ENCODE data around the gene PPFIA2.

The PPFIA2 gene

GRCh38 chr12:81441629-81442028 lies 317.5 kb downstream of the PPFIA2 start:
- no peak for DNase-seq (ENCODE audit: low read depth)

- DNase-seq (ENCODE audit: low read depth), result no peak
These were observed 319.1 kb downstream of the PPFIA2 start for GRCh38 chr12:81440001-81440400.

- no peak for DNase-seq (ENCODE audit: low read depth)
These were observed 319.8 kb downstream of the PPFIA2 start for GRCh38 chr12:81439344-81439743.

- no peak for DNase-seq (ENCODE audit: low read depth)
These were observed 342.1 kb downstream of the PPFIA2 start for GRCh38 chr12:81417056-81417455.

DNA sequence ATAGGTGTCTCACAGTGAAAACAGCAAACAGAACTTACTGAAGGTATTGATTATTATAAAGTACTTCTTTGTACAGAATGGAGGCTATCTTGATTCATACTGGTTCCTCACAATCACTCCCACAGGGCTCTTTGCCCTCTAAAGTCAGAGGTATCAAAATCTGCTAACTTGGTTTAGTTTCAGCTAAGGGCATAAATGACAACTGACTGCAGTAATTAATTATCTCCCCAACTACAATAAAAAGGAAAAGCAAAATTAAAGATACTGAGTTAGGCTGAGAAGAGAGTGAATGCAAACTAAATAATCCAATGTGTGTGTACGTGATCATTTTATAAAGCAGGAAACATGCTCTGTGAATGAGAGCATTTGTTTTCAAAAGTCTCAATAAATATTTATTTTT lies 342.6 kb downstream of the PPFIA2 start:
- DNase-seq (ENCODE audit: low read depth), result no peak

- DNase-seq (ENCODE audit: low read depth), result no peak
These were observed 344.7 kb downstream of the PPFIA2 start for GRCh38 chr12:81414441-81414840.

DNA sequence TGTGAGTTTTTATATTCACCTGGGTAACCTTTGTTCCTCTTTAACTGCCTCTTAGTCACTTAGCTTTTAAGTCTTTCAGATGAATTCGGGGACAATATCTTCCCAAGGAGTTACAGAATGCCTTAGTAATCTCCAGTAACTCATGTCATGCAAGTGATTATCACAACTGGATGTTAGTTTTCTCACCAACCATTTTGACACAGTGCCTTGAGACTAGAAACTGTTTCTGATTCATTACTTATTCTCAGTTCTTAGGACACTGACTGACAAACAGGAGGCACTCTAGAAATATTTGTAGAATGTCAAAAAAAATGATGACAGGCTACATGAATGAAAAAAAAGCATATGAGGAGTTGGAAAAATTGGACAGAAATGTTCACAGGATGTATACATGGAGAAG lies 346.2 kb downstream of the PPFIA2 start:
- no peak for DNase-seq (ENCODE audit: low read depth)

DNA sequence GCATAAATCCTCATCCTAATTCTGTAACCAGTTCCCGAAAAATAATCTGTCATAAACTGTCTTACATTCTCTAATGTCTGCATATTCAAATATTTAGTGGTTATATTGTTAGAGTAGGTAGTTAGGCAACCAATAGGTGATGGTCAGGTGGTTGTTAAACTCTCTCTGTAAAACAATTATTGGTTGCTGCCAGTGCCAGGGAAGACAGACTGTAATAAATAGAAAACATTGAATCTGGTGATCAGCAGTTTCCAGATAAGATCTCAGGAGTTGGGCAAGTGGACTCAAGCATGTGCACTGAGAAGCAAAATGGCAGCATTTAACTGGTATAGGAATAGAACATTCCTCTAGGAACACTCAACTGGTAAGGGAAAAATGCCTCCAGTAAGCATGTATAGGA lies 355.8 kb downstream of the PPFIA2 start:
- DNase-seq (ENCODE audit: low read depth), result no peak

DNA sequence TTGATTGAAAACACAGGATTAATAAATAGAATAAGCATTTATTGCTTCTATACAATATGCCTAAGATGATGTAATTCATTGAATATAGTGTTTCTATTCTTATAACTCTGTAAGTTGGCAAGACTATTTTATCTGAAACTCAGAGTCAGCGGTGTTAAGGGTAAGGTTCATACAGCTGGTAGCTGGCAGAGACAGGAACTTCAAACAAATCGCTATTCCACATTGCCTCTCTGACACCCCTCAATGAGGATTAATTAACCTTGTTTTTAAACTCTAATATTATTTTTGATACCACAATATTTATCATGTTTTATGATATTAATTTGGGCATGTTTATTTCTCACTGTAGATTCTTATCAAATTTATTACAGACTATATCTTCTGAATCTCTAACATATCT lies 357.9 kb downstream of the PPFIA2 start:
- DNase-seq (ENCODE audit: low read depth), result no peak

- no peak for DNase-seq (ENCODE audit: low read depth)
These were observed 359.1 kb downstream of the PPFIA2 start for GRCh38 chr12:81400024-81400423.

DNA sequence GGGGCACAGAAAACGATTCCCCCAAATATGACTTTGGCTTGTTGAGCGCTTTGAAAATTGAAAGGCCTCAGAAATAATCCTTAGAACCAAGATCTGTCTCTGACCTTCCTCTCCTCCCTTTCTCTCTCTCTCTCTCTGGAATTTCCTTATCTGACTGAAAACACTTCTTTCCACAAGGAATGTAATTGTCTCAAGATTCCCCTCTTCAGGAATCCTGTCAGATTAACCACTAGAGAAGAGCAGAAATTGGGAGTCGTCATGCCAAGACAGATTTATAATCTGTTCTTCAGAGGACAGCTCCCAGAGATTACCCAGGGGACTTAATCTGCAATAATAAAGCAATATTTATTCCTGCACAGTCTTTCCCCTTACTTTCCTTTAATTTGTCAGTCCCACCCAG lies 363.7 kb downstream of the PPFIA2 start:
- no peak for DNase-seq (ENCODE audit: low read depth)

DNA sequence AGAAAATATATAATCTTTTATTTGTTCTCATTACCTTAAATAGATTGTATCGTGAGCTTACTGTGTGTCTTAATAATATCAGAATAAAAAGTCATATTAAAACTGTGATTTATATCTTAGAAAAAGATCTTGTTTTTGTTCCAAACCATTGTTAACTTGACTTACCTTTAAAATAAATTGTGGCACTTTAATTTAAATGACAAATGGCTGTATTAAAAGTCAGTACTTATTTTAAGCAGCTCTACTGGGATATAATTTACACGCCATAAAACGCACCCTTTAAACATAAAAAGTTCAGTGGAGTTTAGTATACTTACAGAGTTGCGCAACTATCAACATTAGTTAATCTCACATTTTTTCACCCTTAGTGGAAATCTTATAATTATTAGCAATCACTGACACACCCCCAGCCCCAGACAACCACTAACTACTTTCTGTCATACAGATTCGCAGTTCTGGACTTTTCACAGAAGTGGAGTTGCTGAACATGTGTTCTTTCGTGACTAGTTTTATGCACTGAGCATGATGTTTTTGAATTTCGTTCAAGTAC lies 369.5 kb downstream of the PPFIA2 start:
- DNase-seq (ENCODE audit: low read depth), result no peak

DNA sequence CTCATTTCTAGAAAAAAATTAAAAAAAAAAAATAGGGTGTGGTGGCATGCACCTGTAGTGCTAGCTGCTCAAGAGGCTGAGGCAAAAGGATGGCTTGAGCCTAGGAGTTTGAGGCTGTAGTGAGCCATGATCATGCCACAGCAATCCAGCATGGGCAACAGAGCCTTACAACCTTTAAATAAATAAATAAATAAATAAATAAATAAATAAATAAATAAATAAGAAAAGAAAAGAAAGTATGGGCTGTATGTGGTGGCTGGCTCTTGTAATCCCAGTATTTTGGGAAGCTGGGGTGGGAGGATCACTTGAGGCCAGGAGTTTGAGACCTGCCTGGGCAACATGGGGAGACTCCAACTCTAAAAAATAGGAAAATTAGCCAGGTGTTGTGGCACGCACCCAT lies 373.0 kb downstream of the PPFIA2 start:
- DNase-seq (ENCODE audit: low read depth), result no peak

DNA sequence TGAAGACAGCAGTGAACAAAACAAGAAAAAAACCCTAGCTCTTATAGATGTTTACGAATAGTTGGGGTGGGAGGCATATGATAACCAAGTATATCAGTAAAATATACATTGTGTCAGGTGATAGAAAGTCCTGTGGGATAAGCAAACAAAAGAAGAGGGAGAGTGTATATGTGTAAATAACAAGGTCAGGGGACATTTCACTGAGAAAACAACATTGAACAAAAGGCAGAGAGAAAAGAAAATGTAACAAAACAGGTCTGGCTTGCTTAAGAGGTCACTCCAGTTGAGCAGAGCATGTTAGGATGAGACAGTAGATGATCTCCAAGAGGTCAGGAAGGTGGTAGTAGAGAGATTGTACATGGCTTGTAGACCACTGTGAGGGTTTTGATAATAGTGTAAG lies 377.2 kb downstream of the PPFIA2 start:
- DNase-seq (ENCODE audit: low read depth), result no peak

- DNase-seq (ENCODE audit: low read depth), result no peak
These were observed 380.4 kb downstream of the PPFIA2 start for GRCh38 chr12:81378601-81379285.

- DNase-seq (ENCODE audit: low read depth), result no peak
These were observed 381.4 kb downstream of the PPFIA2 start for GRCh38 chr12:81377771-81378170.

GRCh38 chr12:81375969-81376368 lies 383.2 kb downstream of the PPFIA2 start:
- DNase-seq (ENCODE audit: low read depth), result no peak

GRCh38 chr12:81370456-81370855 lies 388.7 kb downstream of the PPFIA2 start:
- DNase-seq (ENCODE audit: low read depth), result no peak

DNA sequence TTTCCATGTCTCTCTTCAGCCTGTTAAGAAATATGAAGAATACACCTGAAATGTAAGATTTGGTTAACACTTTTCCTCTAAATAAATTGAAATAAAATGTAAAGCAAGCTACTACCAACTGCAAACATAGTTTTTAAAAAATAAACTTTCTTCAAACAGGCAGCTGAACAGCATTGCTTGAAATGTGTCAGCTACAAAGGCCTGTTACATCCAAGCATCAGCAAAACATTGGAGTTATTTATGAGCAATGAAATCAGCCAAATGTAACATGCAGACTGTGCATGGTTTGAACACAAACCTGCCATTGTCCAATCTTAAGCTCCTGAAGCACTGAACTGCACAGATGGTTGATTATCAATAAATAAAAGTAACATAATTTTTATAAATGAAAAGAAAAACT lies 390.0 kb downstream of the PPFIA2 start:
- no peak for DNase-seq (ENCODE audit: low read depth)

DNA sequence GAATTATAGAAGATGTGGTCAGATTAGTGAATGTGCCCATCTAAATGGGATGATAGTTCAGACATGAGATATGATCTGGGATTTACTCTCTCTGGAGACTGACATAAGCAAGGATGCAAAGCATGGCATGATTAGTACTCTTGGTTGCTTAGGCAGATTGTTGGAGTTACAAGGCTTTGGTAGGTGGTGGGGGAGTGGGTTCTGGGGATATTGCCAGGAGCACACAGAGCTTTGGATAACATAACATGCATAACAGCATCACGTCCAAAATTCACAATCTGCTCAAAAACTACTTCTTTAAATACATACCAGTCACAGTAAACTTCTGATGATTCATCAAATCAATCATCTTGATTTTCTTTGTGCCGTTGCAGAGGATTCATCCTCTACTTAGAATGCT lies 393.9 kb downstream of the PPFIA2 start:
- no peak for DNase-seq (ENCODE audit: low read depth)

DNA sequence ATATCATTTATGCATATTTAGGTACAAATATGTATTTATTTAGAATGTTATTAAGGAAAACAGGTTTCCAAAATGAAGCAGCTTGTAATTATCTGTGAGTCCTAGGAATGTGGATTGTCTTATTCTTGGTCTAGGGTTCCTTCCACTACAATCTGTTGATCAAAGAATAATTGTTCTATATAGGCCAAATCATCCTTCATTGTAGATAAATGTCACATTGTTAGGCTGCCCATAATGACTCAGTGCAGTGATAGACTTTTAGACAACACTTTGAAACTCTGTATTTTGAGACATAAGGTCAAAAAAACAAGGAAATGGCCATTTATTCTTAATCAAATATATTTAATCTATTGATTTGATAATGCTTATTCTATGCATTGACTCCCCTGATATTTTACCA lies 398.2 kb downstream of the PPFIA2 start:
- no peak for DNase-seq (ENCODE audit: low read depth)

DNA sequence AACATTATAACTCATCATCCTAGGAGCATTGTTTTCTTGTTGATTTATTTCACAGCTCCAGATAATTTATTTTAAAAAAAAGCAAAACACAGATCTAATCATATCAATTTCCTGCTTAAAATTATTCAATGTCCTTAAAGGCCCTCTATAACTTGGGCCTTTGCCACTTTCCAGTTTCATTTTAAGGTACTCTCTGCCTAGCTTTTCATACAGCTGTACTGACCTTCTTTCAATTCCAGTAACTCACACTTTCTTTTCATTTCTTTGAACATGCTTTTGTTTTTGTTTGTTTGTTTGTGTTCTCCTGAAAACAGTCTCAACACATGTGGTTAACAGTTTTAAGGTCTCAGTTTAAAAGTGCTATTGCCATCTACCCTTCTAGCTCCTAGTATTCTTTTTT lies 399.4 kb downstream of the PPFIA2 start:
- DNase-seq (ENCODE audit: low read depth), result no peak

DNA sequence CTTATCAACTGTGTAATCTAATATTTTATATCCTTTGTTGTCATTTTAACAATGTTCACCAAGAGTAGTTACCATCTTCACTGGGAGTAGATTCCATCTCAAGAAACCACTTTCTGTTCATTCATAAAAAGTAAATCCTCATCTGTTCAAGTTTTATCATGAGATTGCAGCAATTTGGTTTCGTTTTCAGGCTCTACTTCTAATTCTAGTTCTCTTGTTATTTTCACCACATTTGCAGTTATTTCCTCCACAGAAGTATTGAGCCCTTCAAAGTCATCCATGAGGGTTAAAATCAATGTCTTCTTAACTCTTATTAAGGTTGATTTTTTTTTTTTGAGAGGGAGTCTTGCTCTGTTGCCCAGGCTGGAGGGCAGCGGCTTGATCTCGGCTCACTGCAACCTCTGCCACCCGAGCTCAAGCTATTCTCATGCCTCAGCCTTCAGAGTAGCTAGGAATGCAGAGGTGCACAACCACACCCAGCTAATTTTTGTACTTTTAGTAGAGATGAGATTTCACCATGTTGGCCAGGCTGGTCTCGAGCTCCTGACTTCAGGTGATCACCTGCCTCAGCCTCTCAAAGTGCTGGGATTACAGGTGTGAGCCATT lies 404.7 kb downstream of the PPFIA2 start:
- DNase-seq (ENCODE audit: low read depth), result no peak

GRCh38 chr12:81350309-81350708 lies 408.8 kb downstream of the PPFIA2 start:
- no peak for DNase-seq (ENCODE audit: low read depth)
